Stimulated activated CD8-positive, alpha-beta memory T cell treated with anti-CD3 and anti-CD28 coated beads, Interleukin-12 subunit alpha, Interleukin-12 subunit beta, amount 100 ng/mL, for 24 hours (primary cell): ENCODE measurements around the gene PDIA2.
"Not testable (repeated sequence)": the region's sequence is repeated elsewhere in the genome, so short reads cannot be mapped to it uniquely, and the experiment has no call there.

Source experiments
- DNase-seq: peaks from one replicate; pipeline ENCODE4 v3.0.0-alpha.2; 2020; ENCODE audit errors: extremely low read depth

Gene PDIA2

DNA sequence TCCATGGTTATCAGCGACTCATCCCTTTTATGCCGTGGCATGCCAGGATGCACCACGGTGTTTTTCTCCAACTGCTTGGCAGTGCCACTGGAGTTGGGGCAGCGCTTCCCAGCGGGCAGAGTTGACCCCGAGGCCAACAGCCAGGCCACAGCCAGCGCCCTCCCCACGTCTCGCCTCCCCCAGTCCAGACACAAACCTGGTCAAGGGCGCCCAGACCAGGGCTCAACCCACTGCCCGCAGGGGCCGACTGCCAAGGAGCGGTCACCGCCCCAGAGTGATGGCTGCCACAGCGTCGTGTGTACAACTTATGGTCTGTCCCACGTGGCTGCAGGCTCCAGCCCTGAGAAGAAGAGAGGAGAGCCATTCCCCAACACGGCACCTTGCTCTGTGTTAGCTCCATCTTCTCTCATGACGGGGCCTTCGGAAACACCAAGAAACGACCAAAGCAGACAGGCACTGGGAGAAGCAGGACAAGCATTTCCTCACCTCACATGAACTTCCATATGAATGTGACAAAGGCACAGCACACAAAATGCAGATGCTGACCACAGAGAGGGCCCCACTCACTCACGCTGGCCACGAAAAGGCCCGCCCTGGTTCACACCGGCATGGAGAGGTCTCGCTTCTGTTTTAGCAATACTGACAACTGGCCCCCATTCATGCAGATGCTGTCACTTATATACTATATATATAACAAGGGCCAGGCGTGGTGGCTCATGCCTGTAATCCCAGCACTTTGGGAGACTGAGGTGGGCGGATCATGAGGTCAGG is 42.6 kb downstream of the PDIA2 start:
- DNase-seq, result no peak

DNA sequence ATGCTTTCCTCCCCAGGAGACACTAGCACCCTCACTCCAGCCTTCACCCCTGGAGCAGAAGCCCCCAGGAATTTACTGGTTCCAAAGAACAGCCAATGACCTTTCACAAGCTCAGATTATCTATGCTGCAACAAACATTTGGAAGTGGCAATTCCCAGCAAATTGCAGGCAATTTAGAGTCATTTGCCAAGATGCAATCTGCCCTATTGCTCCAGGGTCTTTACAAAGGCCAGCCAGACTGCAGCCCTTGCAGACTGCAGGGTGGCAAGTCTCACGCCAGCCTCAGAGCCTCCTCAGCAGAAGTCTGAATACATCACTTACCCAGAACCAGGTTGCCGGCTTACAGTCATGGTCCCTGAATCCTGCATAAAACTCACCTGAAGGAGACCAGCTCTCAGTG is 47.8 kb downstream of the PDIA2 start:
- DNase-seq, result no peak

DNA sequence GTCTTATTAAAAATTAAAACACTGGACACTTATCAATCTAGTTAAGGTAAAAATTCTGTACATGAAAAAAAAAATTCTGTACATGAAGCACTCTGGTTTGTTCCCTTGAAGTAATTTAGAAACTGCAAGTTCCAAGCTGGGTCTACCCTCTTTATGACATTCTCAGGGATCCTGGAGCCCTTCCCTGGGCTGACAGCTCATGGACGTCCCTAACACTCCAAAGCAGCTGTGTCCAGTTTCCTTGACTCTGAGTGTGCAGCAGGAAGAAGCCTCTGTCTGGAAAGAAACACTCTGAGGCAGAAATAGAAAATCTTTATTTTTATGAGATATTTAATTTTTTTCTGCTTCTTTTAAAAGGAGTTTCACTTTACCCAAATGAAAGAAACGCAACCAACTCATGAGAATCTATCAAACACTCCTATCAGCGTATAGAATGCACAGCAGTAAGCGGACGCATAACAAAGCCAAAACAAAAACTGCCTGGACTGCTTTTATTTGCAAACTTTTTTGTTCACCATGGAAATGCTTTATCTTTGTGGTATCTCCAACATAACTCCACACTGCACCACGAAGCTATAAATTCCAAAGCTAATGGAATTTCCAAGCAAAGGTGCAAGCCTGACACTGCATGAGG is 48.3 kb downstream of the PDIA2 start:
- not testable (repeated sequence) for DNase-seq

DNA sequence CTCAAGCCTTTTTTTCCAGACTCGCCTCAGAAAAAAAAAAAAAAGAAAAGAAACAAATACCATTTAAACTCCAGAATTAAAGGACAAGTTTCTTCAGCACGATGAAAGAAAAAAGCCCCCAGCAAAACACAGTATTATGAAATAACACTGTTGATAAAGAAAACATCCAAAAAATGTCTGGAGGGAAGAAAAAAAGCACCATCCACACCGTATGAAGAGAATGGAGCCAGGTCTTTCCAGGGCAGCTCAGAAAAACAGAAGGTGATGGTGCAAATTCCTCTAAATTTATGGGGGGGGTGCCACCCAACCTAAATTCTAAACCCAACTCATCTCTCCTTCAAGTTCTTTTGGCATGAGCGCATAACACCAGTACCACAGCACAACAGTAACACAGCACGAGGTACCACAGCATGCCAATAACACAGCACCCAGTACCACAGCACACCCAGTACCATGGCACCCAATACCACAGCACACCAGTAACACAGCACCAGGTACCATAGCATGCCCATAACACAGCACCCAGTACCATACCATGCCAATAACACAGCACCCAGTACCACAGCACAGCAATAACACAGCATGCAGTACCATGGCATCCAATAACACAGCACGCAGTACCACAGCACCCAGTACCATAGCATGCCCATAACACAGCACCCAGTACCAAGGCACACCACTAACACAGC is 50.6 kb downstream of the PDIA2 start:
- no peak for DNase-seq

DNA sequence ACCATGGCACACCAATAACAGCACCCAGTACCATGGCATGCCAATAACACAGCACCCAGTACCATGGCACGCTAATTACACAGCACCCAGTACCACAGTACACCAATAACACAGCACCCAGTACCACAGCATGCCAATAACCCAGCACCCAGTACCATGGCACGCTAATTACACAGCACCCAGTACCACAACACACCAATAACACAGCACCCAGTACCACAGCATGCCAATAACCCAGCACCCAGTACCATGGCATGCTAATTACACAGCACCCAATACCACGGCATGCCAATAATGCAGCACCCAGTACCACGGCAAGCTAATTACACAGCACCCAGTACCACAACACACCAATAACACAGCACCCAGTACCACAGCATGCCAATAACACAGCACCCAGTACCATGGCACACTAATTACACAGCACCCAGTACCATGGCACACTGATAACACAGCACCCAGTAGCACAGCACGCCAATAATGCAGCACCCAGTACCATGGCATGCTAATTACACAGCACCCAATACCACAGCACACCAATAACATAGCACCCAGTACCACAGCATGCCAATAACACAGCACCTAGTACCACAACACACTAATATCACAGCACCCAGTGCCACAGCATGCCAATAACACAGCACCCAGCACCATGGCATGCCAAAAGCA is 51.3 kb downstream of the PDIA2 start:
- not testable (repeated sequence) for DNase-seq

DNA sequence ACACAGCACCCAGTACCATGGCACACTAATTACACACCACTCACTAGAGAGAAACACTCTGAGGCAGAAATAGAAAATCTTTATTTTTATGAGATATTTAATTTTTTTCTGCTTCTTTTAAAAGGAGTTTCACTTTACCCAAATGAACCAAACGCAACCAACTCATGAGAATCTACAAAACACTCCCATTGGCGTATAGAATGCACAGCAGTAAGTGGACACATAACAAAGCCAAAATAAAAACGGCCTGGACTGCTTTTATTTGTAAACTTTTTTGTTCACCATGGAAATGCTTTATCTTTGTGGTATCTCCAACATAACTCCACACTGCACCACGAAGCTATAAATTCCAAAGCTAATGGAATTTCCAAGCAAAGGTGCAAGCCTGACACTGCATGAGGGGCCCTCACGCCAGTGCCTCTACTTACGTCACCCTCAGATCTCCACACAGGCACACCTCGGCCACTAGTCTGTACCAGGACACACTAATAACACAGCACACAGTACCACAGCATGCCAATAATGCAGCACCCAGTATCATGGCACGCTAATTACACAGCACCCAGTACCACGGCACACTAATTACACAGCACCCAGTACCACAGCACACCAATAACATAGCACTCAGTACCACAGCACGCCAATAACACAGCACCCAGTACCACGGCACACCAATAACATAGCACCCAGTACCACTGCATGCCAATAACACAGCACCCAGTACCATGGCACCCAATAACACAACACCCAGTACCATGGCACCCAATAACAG is 52.1 kb downstream of the PDIA2 start:
- not testable (repeated sequence) for DNase-seq

DNA sequence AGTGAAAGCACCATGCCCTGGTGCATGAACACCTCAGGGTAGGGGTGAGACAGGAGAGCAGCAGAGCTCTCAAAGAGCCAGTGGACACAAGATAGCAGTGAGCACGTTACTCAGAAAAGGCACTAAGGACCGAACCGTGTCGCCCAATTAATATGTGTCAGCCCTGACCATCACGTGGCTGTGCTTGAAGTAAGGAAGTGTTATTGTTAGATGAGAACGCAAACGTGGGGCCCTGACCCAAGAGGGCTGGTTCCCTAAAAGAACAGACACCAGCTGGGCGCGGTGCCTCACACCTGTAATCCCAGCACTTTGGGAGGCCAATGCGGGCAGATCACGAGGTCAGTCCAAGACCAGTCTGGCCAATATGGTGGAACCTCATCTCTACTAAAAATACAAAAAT is 53.3 kb downstream of the PDIA2 start:
- no peak for DNase-seq
